HEK293 (cell line): ENCODE results near the gene GJA5.

Experiments used
- CTCF ChIP-seq: fragments of 450-650 bp; formaldehyde crosslinking; IDR thresholded peaks from 2 replicates; pipeline ENCODE4 v1.5.1; 2016; ENCODE audit warnings: missing biosample characterization, missing genetic modification characterization
- MYNN ChIP-seq: fragments of 450-650 bp; formaldehyde crosslinking; IDR thresholded peaks from 2 replicates; pipeline ENCODE4 v1.5.1; 2016; ENCODE audit warnings: missing biosample characterization, missing genetic modification characterization, borderline replicate concordance
- YY1 ChIP-seq: fragments of 450-650 bp; formaldehyde crosslinking; IDR thresholded peaks from 2 replicates; pipeline ENCODE4 v1.5.1; 2018; ENCODE audit warnings: missing biosample characterization, missing genetic modification characterization
- ZNF350 ChIP-seq: fragments of 450-650 bp; formaldehyde crosslinking; IDR thresholded peaks from 2 replicates; pipeline ENCODE4 v1.5.0; 2017; ENCODE audit warnings: missing biosample characterization, mild to moderate bottlenecking, missing genetic modification characterization
- ZNF776 ChIP-seq: fragments of 450-650 bp; formaldehyde crosslinking; IDR thresholded peaks from 2 replicates; pipeline ENCODE4 v1.5.0; 2017; ENCODE audit warnings: missing biosample characterization, missing genetic modification characterization, borderline replicate concordance
- ZNF791 ChIP-seq: fragments of 450-650 bp; formaldehyde crosslinking; IDR thresholded peaks from 2 replicates; pipeline ENCODE4 v1.5.1; 2016; ENCODE audit warnings: missing biosample characterization, missing genetic modification characterization
- TF ChIP-seq, protein P1 (sequence below): fragments of 450-650 bp; formaldehyde crosslinking; IDR thresholded peaks from 2 replicates; pipeline ENCODE4 v1.5.1; 2016; ENCODE audit warnings: missing biosample characterization, missing genetic modification characterization

- no peak for TF ChIP-seq CTCF (tag by site-specific recombination)
- TF ChIP-seq, protein P1, sequence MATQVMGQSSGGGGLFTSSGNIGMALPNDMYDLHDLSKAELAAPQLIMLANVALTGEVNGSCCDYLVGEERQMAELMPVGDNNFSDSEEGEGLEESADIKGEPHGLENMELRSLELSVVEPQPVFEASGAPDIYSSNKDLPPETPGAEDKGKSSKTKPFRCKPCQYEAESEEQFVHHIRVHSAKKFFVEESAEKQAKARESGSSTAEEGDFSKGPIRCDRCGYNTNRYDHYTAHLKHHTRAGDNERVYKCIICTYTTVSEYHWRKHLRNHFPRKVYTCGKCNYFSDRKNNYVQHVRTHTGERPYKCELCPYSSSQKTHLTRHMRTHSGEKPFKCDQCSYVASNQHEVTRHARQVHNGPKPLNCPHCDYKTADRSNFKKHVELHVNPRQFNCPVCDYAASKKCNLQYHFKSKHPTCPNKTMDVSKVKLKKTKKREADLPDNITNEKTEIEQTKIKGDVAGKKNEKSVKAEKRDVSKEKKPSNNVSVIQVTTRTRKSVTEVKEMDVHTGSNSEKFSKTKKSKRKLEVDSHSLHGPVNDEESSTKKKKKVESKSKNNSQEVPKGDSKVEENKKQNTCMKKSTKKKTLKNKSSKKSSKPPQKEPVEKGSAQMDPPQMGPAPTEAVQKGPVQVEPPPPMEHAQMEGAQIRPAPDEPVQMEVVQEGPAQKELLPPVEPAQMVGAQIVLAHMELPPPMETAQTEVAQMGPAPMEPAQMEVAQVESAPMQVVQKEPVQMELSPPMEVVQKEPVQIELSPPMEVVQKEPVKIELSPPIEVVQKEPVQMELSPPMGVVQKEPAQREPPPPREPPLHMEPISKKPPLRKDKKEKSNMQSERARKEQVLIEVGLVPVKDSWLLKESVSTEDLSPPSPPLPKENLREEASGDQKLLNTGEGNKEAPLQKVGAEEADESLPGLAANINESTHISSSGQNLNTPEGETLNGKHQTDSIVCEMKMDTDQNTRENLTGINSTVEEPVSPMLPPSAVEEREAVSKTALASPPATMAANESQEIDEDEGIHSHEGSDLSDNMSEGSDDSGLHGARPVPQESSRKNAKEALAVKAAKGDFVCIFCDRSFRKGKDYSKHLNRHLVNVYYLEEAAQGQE (tag by site-specific recombination): no peak
- no peak for TF ChIP-seq ZNF350 (tag by site-specific recombination)
- no peak for TF ChIP-seq ZNF776
- TF ChIP-seq ZNF791 (tag by site-specific recombination): no peak
- no peak for TF ChIP-seq YY1 (tag by site-specific recombination)
- no peak for TF ChIP-seq MYNN (tag by site-specific recombination)
These were observed 47.0 kb upstream of the GJA5 start for GRCh38 chr1:147807405-147807804.
